GM18873 (cell line): Measurements from ENCODE around the gene SMCO4.
"Not testable (repeated sequence)": the region's sequence is repeated elsewhere in the genome, so short reads cannot be mapped to it uniquely, and the experiment has no call there.

Experiments used
- ATAC-seq: cut with Tn5 transposase; IDR thresholded peaks from one replicate; pipeline ENCODE4 v1.9.1; 2021; ENCODE audit warnings: mild to moderate bottlenecking, moderate library complexity, moderate number of reproducible peaks; ENCODE audit not compliant: unreplicated experiment, low FRiP score

The SMCO4 gene

GRCh38 chr11:93481279-93481678, 61.9 kb downstream of the SMCO4 start:
- ATAC-seq = no peak

GRCh38 chr11:93480756-93481155, 62.4 kb downstream of the SMCO4 start:
- no peak for ATAC-seq

GRCh38 chr11:93480256-93480655, 62.9 kb downstream of the SMCO4 start:
- ATAC-seq = no peak

GRCh38 chr11:93478841-93479240, 64.3 kb downstream of the SMCO4 start:
- no peak for ATAC-seq

- no peak for ATAC-seq
Measured at GRCh38 chr11:93477684-93478234, 65.4 kb downstream of the SMCO4 start.

- no peak for ATAC-seq
Measured at GRCh38 chr11:93476796-93477195, 66.4 kb downstream of the SMCO4 start.

GRCh38 chr11:93474123-93474522, 69.1 kb downstream of the SMCO4 start:
- ATAC-seq = no peak

GRCh38 chr11:93468290-93468689, 74.9 kb downstream of the SMCO4 start:
- no peak for ATAC-seq

GRCh38 chr11:93467054-93467453, 76.1 kb downstream of the SMCO4 start:
- ATAC-seq = no peak

- ATAC-seq = no peak
Measured at GRCh38 chr11:93464927-93465540, 78.2 kb downstream of the SMCO4 start.

- not testable (repeated sequence) for ATAC-seq
Measured at GRCh38 chr11:93463666-93464065, 79.5 kb downstream of the SMCO4 start.

- no peak for ATAC-seq
Measured at GRCh38 chr11:93458286-93458685, 84.9 kb downstream of the SMCO4 start.

- no peak for ATAC-seq
Measured at GRCh38 chr11:93444617-93445073, 98.5 kb downstream of the SMCO4 start.

- not testable (repeated sequence) for ATAC-seq
Measured at GRCh38 chr11:93443232-93443631, 100.0 kb downstream of the SMCO4 start.

- no peak for ATAC-seq
Measured at GRCh38 chr11:93432247-93432646, 110.9 kb downstream of the SMCO4 start.
